Heart right ventricle (tissue), 16 donors: Measurements from ENCODE around the gene SEMA5A. TPM values are rescaled to one million over a fixed set of nuclear protein-coding genes. Genes with fewer than 3 reads are reported as not detected.

ENCODE experiments used
- ATAC-seq, 8 donors: fragments of 200-7000 bp; cut with Tn5 transposase; one replicate each; pipeline ENCODE4 v1.9.1; 2020; ENCODE audit warnings: mild to moderate bottlenecking in 8 of 8, moderate library complexity in 8 of 8, moderate number of reproducible peaks in 1 of 8
- DNase-seq, 2 donors: peaks; one replicate each; pipeline ENCODE4 v3.0.0-alpha.2; 2020
- H3K27ac ChIP-seq, 10 donors: fragments of 200-600 bp; sonication (generic) in 2 of 10; one replicate each; pipeline versions ENCODE4 v1.5.0 to v1.8.0; 2020 to 2022; ENCODE audit warnings: mild to moderate bottlenecking in 3 of 10
- H3K27me3 ChIP-seq, 7 donors: fragments of 200-600 bp; one replicate each; pipeline ENCODE4 v1.8.0; 2021 to 2022; ENCODE audit warnings: mild to moderate bottlenecking in 2 of 7
- H3K36me3 ChIP-seq, 9 donors: fragments of 200-600 bp; sonication (generic) in 1 of 9; one replicate each; pipeline versions ENCODE4 v1.5.0 to v1.8.0; 2020 to 2022; ENCODE audit warnings: mild to moderate bottlenecking in 2 of 9
- H3K4me1 ChIP-seq, 9 donors: fragments of 200-600 bp; sonication (generic) in 1 of 9; one replicate each; pipeline versions ENCODE4 v1.5.0 to v1.8.0; 2020 to 2022; ENCODE audit warnings: mild to moderate bottlenecking in 4 of 9
- H3K4me3 ChIP-seq, 10 donors: fragments of 200-600 bp; sonication (generic) in 2 of 10; one replicate each; pipeline versions ENCODE4 v1.5.0 to v1.8.0; 2020 to 2022; ENCODE audit warnings: mild to moderate bottlenecking in 7 of 10, moderate library complexity in 2 of 10
- H3K9me3 ChIP-seq, 11 donors: fragments of 200-600 bp in 10 of 11; sonication (generic) in 2 of 11; one replicate each; pipeline versions ENCODE4 v1.5.0 to v1.8.0; 2013 to 2022; ENCODE audit warnings: mild to moderate bottlenecking in 2 of 11, control low read depth in 1 of 11, moderate library complexity in 1 of 11
- CTCF ChIP-seq, 9 donors: fragments of 200-600 bp; sonication (generic) in 2 of 9; IDR thresholded peaks; one replicate each; pipeline versions ENCODE4 v1.5.0 to v1.8.0; 2021 to 2022; ENCODE audit warnings: antibody characterized with exemption in 9 of 9, mild to moderate bottlenecking in 5 of 9, moderate library complexity in 1 of 9
- WGBS, 2 donors: extraction: QIAGEN DNeasy Blood & Tissue Kit; methylation state at CpG; one replicate each; pipeline ENCODE4 v1.1.7; 2013; ENCODE audit warnings: inconsistent platforms in 1 of 2; 5-methylcytosine and 5-hydroxymethylcytosine counted together
- intact Hi-C, 10 donors: fragments of 100-400 bp; cut with DNase I; formaldehyde crosslinking; loops; one replicate each; pipeline versions ENCODE4 v1.11.1 to v1.14.2; 2022
- polyA plus RNA-seq, 2 donors: library from polyadenylated mRNA; stranded (reverse); fragments of 200-250 nt; gene quantifications; one replicate each; pipeline ENCODE4 v1.2.3, GENCODE V29; 2013
- total RNA-seq, 10 donors: library from RNA; stranded (reverse); fragmentation: NEBNext Ultra II Directional in 3 of 10; extraction: Animal tissue kit (Norgen Biotek cat#: 25700) in 3 of 10; gene quantifications; one replicate each; pipeline versions ENCODE4 v1.2.1 to v1.2.4, GENCODE V29; 2021 to 2023
- donor health status: Arrhythmogenic right ventricular cardiomyopathy.
- donor health status: ischemic (EF 13 %, LVEDD 7.1; RV severe dilation, severe dysfunction).
- donor health status: healthy with polysubstance abuse.
- donor health status: DM: no; HTN: yes; CAD: no.
- donor health status: DM: no; HTN: no; CAD: no.
- donor health status: ischemic (EF 25% LVEDD 6.9; RV normal size, moderate dysfunction).
- donor health status: ischemic (EF 25% LVEDD 5.7; RV mildly dilated, moderate dysfunction).
- donor health status: healthy.
- donor health status: DM: yes; HTN: yes; CAD: no.
- donor health status: Ischemic cardiomyopathy.
- donor health status: ischemic (EF 35%, LVEDD 5.7; RV mildly dilated, moderate dysfunction).
- donor health status: nonischemic (EF 11% LVEDD 7.7; RV severe dilation, severe dysfunction).
- donor health status: DM: yes; HTN: yes; CAD: no.
- donor health status: PGD.
- donor health status: ischemic (EF 29% LVEDD 5.4; RV normal size, mild dysfunction).
- donor health status: nonischemic (EF 23%, LVEDD 6.1; RV moderate dilation, normal function).

Gene SEMA5A
- total and polyA plus RNA-seq, 12 donors, result 1.9 to 71.5 (median 48.0) TPM

GRCh38 chr5:9020996-9021395 is 524.9 kb downstream of the SEMA5A start:
- no peak for ATAC-seq

GRCh38 chr5:9015937-9016270 is 530.0 kb downstream of the SEMA5A start:
- DNase-seq (no peak), ATAC-seq (no peak)
- Histone ChIP-seq H3K4me1 (no peaks in the 10 kb centered on the region), H3K27me3 (no peaks in the 10 kb centered on the region), H3K9me3 (peaks cover 0 to 8% (median 0%) of the 10 kb centered on the region in 11 donors), H3K36me3 (no peaks in the 10 kb centered on the region), H3K27ac (no peak overlapping the region), H3K4me3 (no peak overlapping the region)
- WGBS, 2 donors, result 40 to 47% methylated on average over 2 of the region's 2 CpGs
- no peak for TF ChIP-seq CTCF (IDR thresholded peaks at IDR 0.05)
- intact Hi-C loops, result no loop called here

More at GRCh38 chr5:9020996-9021395, 524.9 kb downstream of the SEMA5A start:
- Histone ChIP-seq H3K9me3 (peaks cover 0 to 54% (median 24%) of the 10 kb centered on the region in 11 donors), H3K4me3 (no peak overlapping the region), H3K4me1 (no peaks in the 10 kb centered on the region), H3K27me3 (no peaks in the 10 kb centered on the region), H3K27ac (no peak overlapping the region), H3K36me3 (no peaks in the 10 kb centered on the region)
- no peak for TF ChIP-seq CTCF (IDR thresholded peaks at IDR 0.05)
- WGBS, 2 donors, result 70 to 79% methylated on average over 1 of the region's 1 CpG
- no peak for DNase-seq
- intact Hi-C loops, result no loop called here

- Histone ChIP-seq H3K9me3 (peaks cover 0 to 2% (median 0%) of the 10 kb centered on the region in 11 donors), H3K4me3 (no peak overlapping the region), H3K36me3 (no peaks in the 10 kb centered on the region), H3K27ac (no peak overlapping the region), H3K4me1 (no peaks in the 10 kb centered on the region), H3K27me3 (no peaks in the 10 kb centered on the region)
- intact Hi-C loops, result no loop called here
- WGBS, 2 donors, result 58 to 61% methylated on average over 5 of the region's 5 CpGs
- TF ChIP-seq CTCF (IDR thresholded peaks at IDR 0.05), result no peak
- no peak for ATAC-seq
- DNase-seq, result no peak
Observed at GRCh38 chr5:9015260-9015936, 530.5 kb downstream of the SEMA5A start.

- H3K27ac ChIP-seq, result no peak overlapping the region
- no peak for TF ChIP-seq CTCF (IDR thresholded peaks at IDR 0.05)
- ATAC-seq (no peak), DNase-seq (no peak)
- no peaks in the 10 kb centered on the region for H3K9me3 ChIP-seq
- intact Hi-C loops, result no loop called here
- H3K4me1 ChIP-seq, result no peaks in the 10 kb centered on the region
- H3K36me3 ChIP-seq, result no peaks in the 10 kb centered on the region
- 73 to 80% methylated on average over 6 of the region's 6 CpGs for WGBS, 2 donors
- H3K4me3 ChIP-seq, result no peak overlapping the region
- H3K27me3 ChIP-seq, result no peaks in the 10 kb centered on the region
Observed at GRCh38 chr5:9013147-9013546, 532.7 kb downstream of the SEMA5A start.
